Liver (tissue), 9 donors: Measurements from ENCODE around the gene MFGE8. TPM values are rescaled to one million over a fixed set of nuclear protein-coding genes. Genes with fewer than 3 reads are reported as not detected.

ENCODE experiments used
- DNase-seq: peaks from one replicate; pipeline ENCODE4 v3.0.0-alpha.2; 2017; ENCODE audit warnings: low spot score
- H3K27ac ChIP-seq, 2 donors: one replicate each; pipeline ENCODE4 v1.7.0; 2013; ENCODE audit warnings: inconsistent platforms in 2 of 2, low read length in 2 of 2, control low read depth in 1 of 2, low read depth in 1 of 2, mild to moderate bottlenecking in 1 of 2
- H3K27me3 ChIP-seq, 4 donors: one replicate each; pipeline versions ENCODE4 v1.6.1 to v1.7.0; 2013; ENCODE audit warnings: low read length in 3 of 4, inconsistent platforms in 1 of 4, mild to moderate bottlenecking in 1 of 4, moderate library complexity in 1 of 4; ENCODE audit not compliant: control insufficient read depth in 4 of 4, insufficient read depth in 4 of 4
- H3K36me3 ChIP-seq, 4 donors: one replicate each; pipeline versions ENCODE4 v1.6.1 to v1.7.0; 2013; ENCODE audit warnings: low read length in 3 of 4, mild to moderate bottlenecking in 3 of 4, low read depth in 1 of 4, moderate library complexity in 1 of 4; ENCODE audit not compliant: control insufficient read depth in 4 of 4, insufficient read depth in 3 of 4
- H3K4me1 ChIP-seq, 4 donors: one replicate each; pipeline versions ENCODE4 v1.6.1 to v1.7.0; 2013; ENCODE audit warnings: low read length in 3 of 4, mild to moderate bottlenecking in 3 of 4, moderate library complexity in 1 of 4; ENCODE audit not compliant: control insufficient read depth in 4 of 4, insufficient read depth in 4 of 4
- H3K4me3 ChIP-seq, 3 donors: one replicate each; pipeline versions ENCODE4 v1.6.1 to v1.7.0; 2013; ENCODE audit warnings: low read length in 3 of 3, control low read depth in 1 of 3, low read depth in 1 of 3, mild to moderate bottlenecking in 1 of 3
- H3K9ac ChIP-seq, 2 donors: one replicate each; pipeline ENCODE4 v1.7.0; 2013; ENCODE audit warnings: low read length in 2 of 2, mild to moderate bottlenecking in 2 of 2, moderate library complexity in 2 of 2, control low read depth in 1 of 2, low read depth in 1 of 2
- H3K9me3 ChIP-seq, 4 donors: one replicate each; pipeline versions ENCODE4 v1.6.1 to v1.7.0; 2013; ENCODE audit warnings: low read length in 3 of 4; ENCODE audit not compliant: control insufficient read depth in 4 of 4
- CTCF ChIP-seq: fragments of 150-350 bp; IDR thresholded peaks from 2 replicates; pipeline ENCODE4 v1.5.1; 2017; ENCODE audit warnings: improper control_type of control experiment, low read depth, low read length; ENCODE audit not compliant: missing input control
- EGR1 ChIP-seq, 2 donors: IDR thresholded peaks; 2 replicates each; pipeline ENCODE4 v1.6.1; 2016 to 2018; ENCODE audit warnings: antibody characterized with exemption in 2 of 2, low read depth in 2 of 2
- FOXA1 ChIP-seq: IDR thresholded peaks from 2 replicates; pipeline ENCODE4 v1.6.1; 2016; ENCODE audit warnings: antibody characterized with exemption
- FOXA2 ChIP-seq: IDR thresholded peaks from 2 replicates; pipeline ENCODE4 v1.6.1; 2016; ENCODE audit warnings: antibody characterized with exemption
- GABPA ChIP-seq, 2 donors: IDR thresholded peaks in 1 of 2; conservative IDR thresholded peaks in 1 of 2; 2 replicates each; pipeline ENCODE4 v1.6.1; 2016; ENCODE audit warnings: antibody characterized with exemption in 2 of 2, mild to moderate bottlenecking in 1 of 2, moderate library complexity in 1 of 2
- HNF4G ChIP-seq: IDR thresholded peaks from 2 replicates; pipeline ENCODE4 v1.6.1; 2016; ENCODE audit warnings: antibody characterized with exemption
- MAX ChIP-seq: IDR thresholded peaks from 2 replicates; pipeline ENCODE4 v1.6.1; 2016; ENCODE audit warnings: antibody characterized with exemption
- NR2F2 ChIP-seq: IDR thresholded peaks from 2 replicates; pipeline ENCODE4 v1.6.1; 2016; ENCODE audit warnings: antibody characterized with exemption
- RAD21 ChIP-seq, 2 donors: IDR thresholded peaks; 2 replicates each; pipeline ENCODE4 v1.6.1; 2016; ENCODE audit warnings: antibody characterized with exemption in 2 of 2, mild to moderate bottlenecking in 2 of 2
- RXRA ChIP-seq, 2 donors: IDR thresholded peaks; 2 replicates each; pipeline ENCODE4 v1.6.1; 2017 to 2018; ENCODE audit warnings: antibody characterized with exemption in 2 of 2, mild to moderate bottlenecking in 1 of 2
- SP1 ChIP-seq: IDR thresholded peaks from 2 replicates; pipeline ENCODE4 v1.6.1; 2018; ENCODE audit warnings: antibody characterized with exemption, mild to moderate bottlenecking
- TAF1 ChIP-seq: conservative IDR thresholded peaks from 2 replicates; pipeline ENCODE4 v1.6.1; 2016; ENCODE audit warnings: antibody characterized with exemption, mild to moderate bottlenecking
- YY1 ChIP-seq: IDR thresholded peaks from 2 replicates; pipeline ENCODE4 v1.6.1; 2016; ENCODE audit warnings: antibody characterized with exemption, mild to moderate bottlenecking
- WGBS: extraction: QIAGEN DNeasy Blood & Tissue Kit; methylation state at CpG from one replicate; pipeline ENCODE4 v1.1.7; 2013; 5-methylcytosine and 5-hydroxymethylcytosine counted together
- polyA plus RNA-seq, 2 donors: library from polyadenylated mRNA; stranded (reverse) in 1 of 2; unstranded in 1 of 2; fragments of 200-250 nt in 1 of 2; fragments of >200 nt in 1 of 2; fragmentation: Nextera tagmentation in 1 of 2; extraction: Ambion mirVana in 1 of 2; gene quantifications; one replicate each; pipeline versions ENCODE4 v1.2.1 to v1.2.3, GENCODE V29; 2013 to 2015
- total RNA-seq, 2 donors: library from RNA; depleted of rRNA; stranded (reverse); fragments of >200 nt; gene quantifications; one replicate each; pipeline ENCODE4 v1.2.3, GENCODE V29; 2014
- TF ChIP-seq, protein P1 (sequence below): IDR thresholded peaks from 2 replicates; pipeline ENCODE4 v1.6.1; 2016; ENCODE audit warnings: antibody characterized with exemption, mild to moderate bottlenecking
- TF ChIP-seq, protein P2 (sequence below): IDR thresholded peaks from 2 replicates; pipeline ENCODE4 v1.6.1; 2016; ENCODE audit warnings: antibody characterized with exemption
- donor health status: healthy.
- donor health status: healthy.
- donor health status: healthy.
- donor health status: healthy.
- donor health status: healthy.

The MFGE8 gene
- total and polyA plus RNA-seq, 4 donors, result 6.6 to 14.8 (median 12.8) TPM

DNA sequence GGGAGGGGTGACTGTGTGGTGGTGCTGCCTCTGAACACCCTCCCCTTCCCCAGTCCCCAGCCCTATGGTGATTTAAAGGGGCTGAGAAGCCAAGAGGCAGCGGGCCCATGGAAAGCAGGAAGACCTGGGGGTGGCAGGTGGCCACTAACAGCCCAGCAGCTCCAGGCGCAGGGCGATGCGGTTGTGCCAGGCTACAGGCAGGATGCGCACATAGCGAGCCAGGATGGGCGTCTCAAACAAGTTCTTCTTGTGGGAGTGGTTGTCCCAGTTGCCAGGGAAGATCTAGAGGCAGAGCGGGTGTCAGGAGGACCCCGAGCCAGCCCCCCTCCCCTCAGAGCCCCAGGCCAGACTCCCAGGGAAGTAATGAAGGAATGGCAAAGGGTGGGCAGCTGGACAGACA lies 13.9 kb downstream of the MFGE8 start:
- Histone ChIP-seq H3K36me3 (no peaks in the 10 kb centered on the region), H3K9ac (no peak overlapping the region), H3K27ac (no peak overlapping the region), H3K9me3 (no peaks in the 10 kb centered on the region), H3K4me3 (no peak overlapping the region), H3K27me3 (peaks cover 0 to 8% (median 2%) of the 10 kb centered on the region in 4 donors), H3K4me1 (peaks cover 0 to 14% (median 10%) of the 10 kb centered on the region in 4 donors)
- no peak for DNase-seq
- TF ChIP-seq EGR1 (IDR thresholded peaks at IDR 0.05; ENCODE audit: low read depth in 2 of 2) (no peak), FOXA1 (no peak), GABPA (IDR thresholded peaks at IDR 0.05 in 1 of 2, conservative IDR thresholded peaks at IDR 0.05 in 1 of 2) (no peak), FOXA2 (no peak), SP1 (no peak), NR2F2 (no peak), YY1 (no peak), HNF4G (no peak), TAF1 (no peak), RXRA (IDR thresholded peaks at IDR 0.05) (no peak)
- TF ChIP-seq, protein P1, sequence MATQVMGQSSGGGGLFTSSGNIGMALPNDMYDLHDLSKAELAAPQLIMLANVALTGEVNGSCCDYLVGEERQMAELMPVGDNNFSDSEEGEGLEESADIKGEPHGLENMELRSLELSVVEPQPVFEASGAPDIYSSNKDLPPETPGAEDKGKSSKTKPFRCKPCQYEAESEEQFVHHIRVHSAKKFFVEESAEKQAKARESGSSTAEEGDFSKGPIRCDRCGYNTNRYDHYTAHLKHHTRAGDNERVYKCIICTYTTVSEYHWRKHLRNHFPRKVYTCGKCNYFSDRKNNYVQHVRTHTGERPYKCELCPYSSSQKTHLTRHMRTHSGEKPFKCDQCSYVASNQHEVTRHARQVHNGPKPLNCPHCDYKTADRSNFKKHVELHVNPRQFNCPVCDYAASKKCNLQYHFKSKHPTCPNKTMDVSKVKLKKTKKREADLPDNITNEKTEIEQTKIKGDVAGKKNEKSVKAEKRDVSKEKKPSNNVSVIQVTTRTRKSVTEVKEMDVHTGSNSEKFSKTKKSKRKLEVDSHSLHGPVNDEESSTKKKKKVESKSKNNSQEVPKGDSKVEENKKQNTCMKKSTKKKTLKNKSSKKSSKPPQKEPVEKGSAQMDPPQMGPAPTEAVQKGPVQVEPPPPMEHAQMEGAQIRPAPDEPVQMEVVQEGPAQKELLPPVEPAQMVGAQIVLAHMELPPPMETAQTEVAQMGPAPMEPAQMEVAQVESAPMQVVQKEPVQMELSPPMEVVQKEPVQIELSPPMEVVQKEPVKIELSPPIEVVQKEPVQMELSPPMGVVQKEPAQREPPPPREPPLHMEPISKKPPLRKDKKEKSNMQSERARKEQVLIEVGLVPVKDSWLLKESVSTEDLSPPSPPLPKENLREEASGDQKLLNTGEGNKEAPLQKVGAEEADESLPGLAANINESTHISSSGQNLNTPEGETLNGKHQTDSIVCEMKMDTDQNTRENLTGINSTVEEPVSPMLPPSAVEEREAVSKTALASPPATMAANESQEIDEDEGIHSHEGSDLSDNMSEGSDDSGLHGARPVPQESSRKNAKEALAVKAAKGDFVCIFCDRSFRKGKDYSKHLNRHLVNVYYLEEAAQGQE, result no peak
- TF ChIP-seq, protein P2, sequence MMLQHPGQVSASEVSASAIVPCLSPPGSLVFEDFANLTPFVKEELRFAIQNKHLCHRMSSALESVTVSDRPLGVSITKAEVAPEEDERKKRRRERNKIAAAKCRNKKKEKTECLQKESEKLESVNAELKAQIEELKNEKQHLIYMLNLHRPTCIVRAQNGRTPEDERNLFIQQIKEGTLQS, result no peak
- WGBS, result 93% methylated on average over 9 of the region's 9 CpGs

DNA sequence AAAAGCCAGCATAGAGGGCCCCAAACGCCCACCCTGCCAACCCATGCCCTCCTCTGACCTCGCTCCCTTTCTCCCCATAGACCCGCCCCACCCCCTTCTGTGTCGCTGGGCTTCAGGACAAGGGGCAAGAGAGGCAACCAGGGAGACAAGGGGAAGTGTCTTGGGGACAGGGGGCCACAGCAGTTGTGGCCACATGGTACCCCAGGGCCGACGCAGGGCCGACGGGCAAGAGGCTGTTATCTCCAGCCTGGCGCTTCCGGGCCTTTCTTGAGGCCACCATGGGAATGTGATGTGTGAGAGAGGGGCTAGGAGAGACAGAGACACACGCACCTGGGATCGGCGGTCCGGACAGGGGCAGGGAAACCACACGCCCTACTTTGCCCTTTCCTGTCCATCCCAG lies 14.4 kb downstream of the MFGE8 start:
- 91% methylated on average over 15 of the region's 15 CpGs for WGBS
- DNase-seq, result no peak
- H3K27ac ChIP-seq, result no peak overlapping the region

GRCh38 chr15:88897456-88898194 lies 15.6 kb downstream of the MFGE8 start:
- H3K27me3 ChIP-seq, result peaks cover 0 to 10% (median 2%) of the 10 kb centered on the region in 4 donors
- H3K27ac ChIP-seq, result no peak overlapping the region
- H3K9ac ChIP-seq, result no peak overlapping the region
- peaks cover 0 to 16% (median 10%) of the 10 kb centered on the region in 4 donors for H3K4me1 ChIP-seq
- no peak overlapping the region for H3K4me3 ChIP-seq
- H3K36me3 ChIP-seq, result no peaks in the 10 kb centered on the region
- TF ChIP-seq CTCF, result peak; percentile 54
- TF ChIP-seq, protein P2, result no peak
- peak; percentile 64 to 66 for TF ChIP-seq RAD21 (IDR thresholded peaks at IDR 0.05)
- peak; percentile 67 for DNase-seq
- 56% methylated on average over 12 of the region's 12 CpGs for WGBS
- H3K9me3 ChIP-seq, result no peaks in the 10 kb centered on the region

More for the DNA sequence above, 14.4 kb downstream of the MFGE8 start:
- Histone ChIP-seq H3K9ac (no peak overlapping the region), H3K4me1 (peaks cover 0 to 16% (median 10%) of the 10 kb centered on the region in 4 donors), H3K36me3 (no peaks in the 10 kb centered on the region), H3K9me3 (no peaks in the 10 kb centered on the region), H3K27me3 (peaks cover 0 to 8% (median 2%) of the 10 kb centered on the region in 4 donors), H3K4me3 (no peak overlapping the region)
- TF ChIP-seq YY1, result no peak
- TF ChIP-seq FOXA2, result no peak
- no peak for TF ChIP-seq TAF1
- no peak for TF ChIP-seq NR2F2
- no peak for TF ChIP-seq MAX
